B cell (primary cell): Measurements from ENCODE around the gene HAUS7.

Experiments
- CTCF ChIP-seq: fragments of 200-600 bp; IDR thresholded peaks from one replicate; pipeline ENCODE4 v1.8.0; 2022; ENCODE audit warnings: antibody characterized with exemption, mild to moderate bottlenecking
- EZH2 ChIP-seq: IDR thresholded peaks from 2 replicates; pipeline ENCODE4 v1.6.1; 2012; ENCODE audit warnings: borderline replicate concordance, low read depth, mild to moderate bottlenecking, moderate library complexity, low read length; ENCODE audit not compliant: insufficient read depth, poor library complexity, severe bottlenecking

GRCh38 chrX:153509592-153509991, 39.2 kb upstream of the HAUS7 start:
- TF ChIP-seq CTCF = no peak
- TF ChIP-seq EZH2 = no peak
